ENCODE measurements around the gene OR56A1. TPM values are rescaled to one million over a fixed set of nuclear protein-coding genes. Genes with fewer than 3 reads are reported as not detected.

Gene OR56A1
- total RNA-seq, 1 experiment from 2014 or later, result 0.35 TPM

- ATAC-seq, result no peak
- Mint-ChIP-seq H3K36me3 (no peaks in the 10 kb centered on the region), H3K9me3 (no peaks in the 10 kb centered on the region), H3K27ac (no peak overlapping the region), H3K27me3 (ENCODE audit: low read depth) (peaks cover 2% of the 10 kb centered on the region), H3K4me3 (no peak overlapping the region), H3K4me1 (0 out of 2 replicates have a peak, but pooled peaks cover 4% of the 10 kb centered on the region)
- POLR2A ChIA-PET, result no interaction called here
- TF ChIP-seq ZNF416 (CRISPR knock-in tag; IDR thresholded peaks at IDR 0.05) (no peak), ZNF396 (CRISPR knock-in tag; IDR thresholded peaks at IDR 0.05; ENCODE audit: borderline replicate concordance) (no peak), RORB (CRISPR knock-in tag; IDR thresholded peaks at IDR 0.05) (no peak), PRDM15 (CRISPR knock-in tag; IDR thresholded peaks at IDR 0.05) (no peak)
- TF ChIP-seq, protein P1, sequence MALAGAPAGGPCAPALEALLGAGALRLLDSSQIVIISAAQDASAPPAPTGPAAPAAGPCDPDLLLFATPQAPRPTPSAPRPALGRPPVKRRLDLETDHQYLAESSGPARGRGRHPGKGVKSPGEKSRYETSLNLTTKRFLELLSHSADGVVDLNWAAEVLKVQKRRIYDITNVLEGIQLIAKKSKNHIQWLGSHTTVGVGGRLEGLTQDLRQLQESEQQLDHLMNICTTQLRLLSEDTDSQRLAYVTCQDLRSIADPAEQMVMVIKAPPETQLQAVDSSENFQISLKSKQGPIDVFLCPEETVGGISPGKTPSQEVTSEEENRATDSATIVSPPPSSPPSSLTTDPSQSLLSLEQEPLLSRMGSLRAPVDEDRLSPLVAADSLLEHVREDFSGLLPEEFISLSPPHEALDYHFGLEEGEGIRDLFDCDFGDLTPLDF (CRISPR knock-in tag; IDR thresholded peaks at IDR 0.05), result no peak
- CTCF ChIA-PET, result interaction anchor here (1.0 kb wide), 1 partner anchor 224 kb away, joined by 3 read pairs; no protein-coding TSS in a partner anchor
- no peak for DNase-seq (ENCODE audit: low spot score)
Measured at GRCh38 chr11:6027501-6027900, 3.1 kb downstream of the OR56A1 start.

- DNase-seq (ENCODE audit: low spot score) (no peak), ATAC-seq (no peak)
- no peak overlapping the region for H3K4me3 Mint-ChIP-seq
- ChIA-PET CTCF (interaction anchor here (0.7 to 2.3 kb wide), 6 partner anchors 225 to 338 kb away, joined by 3 to 11 read pairs (median 6); no protein-coding TSS in a partner anchor), POLR2A (no interaction called here)
- H3K27me3 Mint-ChIP-seq (ENCODE audit: low read depth), result peaks cover 20% of the 10 kb centered on the region
- no peaks in the 10 kb centered on the region for H3K9me3 Mint-ChIP-seq
- TF ChIP-seq NFATC4 (CRISPR knock-in tag; IDR thresholded peaks at IDR 0.05) (no peak), NR1H2 (CRISPR knock-in tag; IDR thresholded peaks at IDR 0.05) (no peak), MAX (CRISPR knock-in tag; IDR thresholded peaks at IDR 0.05) (no peak), EMX1 (CRISPR knock-in tag; IDR thresholded peaks at IDR 0.05) (no peak), TCF7 (CRISPR knock-in tag; IDR thresholded peaks at IDR 0.05; ENCODE audit: low read depth) (no peak), STAT6 (CRISPR knock-in tag; conservative IDR thresholded peaks at IDR 0.05; ENCODE audit: low read depth) (no peak), ESRRA (CRISPR knock-in tag; IDR thresholded peaks at IDR 0.05; ENCODE audit: borderline replicate concordance) (no peak), KAT7 (CRISPR knock-in tag; IDR thresholded peaks at IDR 0.05; ENCODE audit: borderline replicate concordance) (no peak), MXD4 (CRISPR knock-in tag; IDR thresholded peaks at IDR 0.05; ENCODE audit: borderline replicate concordance) (no peak)
- H3K27ac Mint-ChIP-seq, result no peak overlapping the region
- 0 out of 2 replicates have a peak, but pooled peaks cover 4% of the 10 kb centered on the region for H3K4me1 Mint-ChIP-seq
- no peaks in the 10 kb centered on the region for H3K36me3 Mint-ChIP-seq
Measured at GRCh38 chr11:6025056-6025455, 5.5 kb downstream of the OR56A1 start.

- H3K4me1 Mint-ChIP-seq, result 0 out of 2 replicates have a peak, but pooled peaks cover 4% of the 10 kb centered on the region
- ATAC-seq, result peak; percentile 93
- H3K27me3 Mint-ChIP-seq (ENCODE audit: low read depth), result peaks cover 26% of the 10 kb centered on the region
- no peaks in the 10 kb centered on the region for H3K36me3 Mint-ChIP-seq
- H3K9me3 Mint-ChIP-seq, result no peaks in the 10 kb centered on the region
- no peak overlapping the region for H3K27ac Mint-ChIP-seq
- no peak overlapping the region for H3K4me3 Mint-ChIP-seq
- ChIA-PET CTCF (interaction anchor here (0.7 to 2.5 kb wide), 11 partner anchors 30 to 340 kb away, joined by 3 to 29 read pairs (median 6); partner anchors contain the start of genes CCKBR and FHIP1B), POLR2A (no interaction called here)
- TF ChIP-seq, protein P2, sequence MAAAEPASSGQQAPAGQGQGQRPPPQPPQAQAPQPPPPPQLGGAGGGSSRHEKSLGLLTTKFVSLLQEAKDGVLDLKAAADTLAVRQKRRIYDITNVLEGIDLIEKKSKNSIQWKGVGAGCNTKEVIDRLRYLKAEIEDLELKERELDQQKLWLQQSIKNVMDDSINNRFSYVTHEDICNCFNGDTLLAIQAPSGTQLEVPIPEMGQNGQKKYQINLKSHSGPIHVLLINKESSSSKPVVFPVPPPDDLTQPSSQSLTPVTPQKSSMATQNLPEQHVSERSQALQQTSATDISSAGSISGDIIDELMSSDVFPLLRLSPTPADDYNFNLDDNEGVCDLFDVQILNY (CRISPR knock-in tag; IDR thresholded peaks at IDR 0.05), result no peak
- TF ChIP-seq OVOL2 (CRISPR knock-in tag; IDR thresholded peaks at IDR 0.05; ENCODE audit: borderline replicate concordance) (no peak), JUN (CRISPR knock-in tag; IDR thresholded peaks at IDR 0.05) (no peak)
- no peak for DNase-seq (ENCODE audit: low spot score)
Measured at GRCh38 chr11:6022956-6023355, 7.6 kb downstream of the OR56A1 start.

Data from WTC11 (cell line).